OCI-LY1 (cell line): ENCODE results near the gene GPR180.

Experiments
- H2AFZ ChIP-seq: fragments of 200-600 bp; sonication (generic), shearing (Covaris generic); 2 replicates; pipeline ENCODE4 v1.6.0; 2014; ENCODE audit warnings: antibody characterized with exemption, mild to moderate bottlenecking, low read length
- H3F3A ChIP-seq: fragments of 200-600 bp; sonication (generic), shearing (Covaris generic); 2 replicates; pipeline ENCODE4 v1.6.0; 2014; ENCODE audit warnings: mild to moderate bottlenecking, antibody characterized with exemption, low read length, moderate library complexity; ENCODE audit not compliant: insufficient read depth
- H3K27ac ChIP-seq: fragments of 200-600 bp; sonication (generic); 2 replicates; pipeline ENCODE4 v1.5.1; 2014; ENCODE audit warnings: low read length, mixed run types, mild to moderate bottlenecking, low read depth; ENCODE audit not compliant: poor library complexity, severe bottlenecking
- H3K27me3 ChIP-seq: fragments of 200-600 bp; sonication (generic); 2 replicates; pipeline ENCODE4 v1.6.0; 2014; ENCODE audit warnings: antibody characterized with exemption, mild to moderate bottlenecking, low read length, moderate library complexity; ENCODE audit not compliant: insufficient read depth
- H3K36me3 ChIP-seq: fragments of 200-600 bp; sonication (generic); 2 replicates; pipeline ENCODE4 v1.6.1; 2014; ENCODE audit warnings: mild to moderate bottlenecking, antibody characterized with exemption, low read length, moderate library complexity, mixed read lengths; ENCODE audit not compliant: insufficient read depth
- H3K4me1 ChIP-seq: fragments of 200-600 bp; sonication (generic); 2 replicates; pipeline ENCODE4 v1.5.1; 2014; ENCODE audit warnings: mild to moderate bottlenecking, low read length, moderate library complexity; ENCODE audit not compliant: insufficient read depth, severe bottlenecking
- H3K4me2 ChIP-seq: fragments of 200-600 bp; sonication (generic), shearing (Covaris generic); 2 replicates; pipeline ENCODE4 v1.6.1; 2014; ENCODE audit warnings: low read length
- H3K4me3 ChIP-seq: fragments of 200-600 bp; sonication (generic); 2 replicates; pipeline ENCODE4 v1.5.1; 2014; ENCODE audit warnings: low read length, low read depth, mild to moderate bottlenecking, mixed read lengths; ENCODE audit not compliant: poor library complexity, severe bottlenecking
- H3K79me2 ChIP-seq: fragments of 200-600 bp; shearing (Covaris generic); 2 replicates; pipeline ENCODE4 v1.6.1; 2016; ENCODE audit warnings: mixed run types, low read length, mixed read lengths; ENCODE audit not compliant: insufficient read depth
- H3K9ac ChIP-seq: fragments of 200-600 bp; sonication (generic), shearing (Covaris generic); 2 replicates; pipeline ENCODE4 v1.6.1; 2014; ENCODE audit warnings: mild to moderate bottlenecking, low read length, mixed read lengths
- H3K9me2 ChIP-seq: fragments of 200-600 bp; sonication (generic), shearing (Covaris generic); 2 replicates; pipeline ENCODE4 v1.6.1; 2014; ENCODE audit warnings: low read depth, mild to moderate bottlenecking, low read length, mixed read lengths
- H3K9me3 ChIP-seq: fragments of 200-600 bp; shearing (Covaris generic); 2 replicates; pipeline ENCODE4 v1.6.1; 2014; ENCODE audit warnings: low read length, mixed read lengths
- H4K20me1 ChIP-seq: fragments of 200-600 bp; sonication (generic), shearing (Covaris generic); 2 replicates; pipeline ENCODE4 v1.6.0; 2016; ENCODE audit warnings: mild to moderate bottlenecking, low read length; ENCODE audit not compliant: insufficient read depth
- CTCF ChIP-seq: fragments of 200-600 bp; sonication (generic), shearing (Covaris generic); IDR thresholded peaks from 2 replicates; pipeline ENCODE4 v1.5.1; 2017; ENCODE audit warnings: mild to moderate bottlenecking, antibody characterized with exemption, low read length, moderate library complexity, mixed read lengths
- EZH2 ChIP-seq: fragments of 200-600 bp; sonication (generic), shearing (Covaris generic); IDR thresholded peaks from 2 replicates; pipeline ENCODE4 v1.8.0; 2017; ENCODE audit warnings: borderline replicate concordance, mixed run types, mild to moderate bottlenecking, antibody characterized with exemption, low read length, moderate library complexity, mixed read lengths

The GPR180 gene

GRCh38 chr13:94556041-94556440, 45.6 kb upstream of the GPR180 start:
- Histone ChIP-seq H3F3A (no peaks in the 10 kb centered on the region), H3K27me3 (no peaks in the 10 kb centered on the region), H3K4me1 (peaks cover 32% of the 10 kb centered on the region), H3K9ac (no peak overlapping the region), H3K27ac (no peak overlapping the region), H2AFZ (no peak overlapping the region), H3K36me3 (no peaks in the 10 kb centered on the region), H3K9me3 (peaks cover 4% of the 10 kb centered on the region; the same call in 1 of the 2 replicates), H3K9me2 (no peaks in the 10 kb centered on the region), H3K79me2 (no peaks in the 10 kb centered on the region), H4K20me1 (no peaks in the 10 kb centered on the region), H3K4me2 (no peak overlapping the region), H3K4me3 (no peak overlapping the region)
- TF ChIP-seq EZH2: no peak
- no peak for TF ChIP-seq CTCF

GRCh38 chr13:94556621-94557020, 45.0 kb upstream of the GPR180 start:
- Histone ChIP-seq H3K4me3 (no peak overlapping the region), H3K27me3 (no peaks in the 10 kb centered on the region), H3K9me2 (no peaks in the 10 kb centered on the region), H3K9me3 (peaks cover 4% of the 10 kb centered on the region; the same call in 1 of the 2 replicates), H4K20me1 (no peaks in the 10 kb centered on the region), H3K4me1 (peaks cover 26% of the 10 kb centered on the region), H3K36me3 (no peaks in the 10 kb centered on the region), H2AFZ (no peak overlapping the region), H3K27ac (no peak overlapping the region), H3F3A (no peaks in the 10 kb centered on the region), H3K9ac (no peak overlapping the region), H3K79me2 (no peaks in the 10 kb centered on the region), H3K4me2 (no peak overlapping the region)
- TF ChIP-seq EZH2 (no peak), CTCF (no peak)

DNA sequence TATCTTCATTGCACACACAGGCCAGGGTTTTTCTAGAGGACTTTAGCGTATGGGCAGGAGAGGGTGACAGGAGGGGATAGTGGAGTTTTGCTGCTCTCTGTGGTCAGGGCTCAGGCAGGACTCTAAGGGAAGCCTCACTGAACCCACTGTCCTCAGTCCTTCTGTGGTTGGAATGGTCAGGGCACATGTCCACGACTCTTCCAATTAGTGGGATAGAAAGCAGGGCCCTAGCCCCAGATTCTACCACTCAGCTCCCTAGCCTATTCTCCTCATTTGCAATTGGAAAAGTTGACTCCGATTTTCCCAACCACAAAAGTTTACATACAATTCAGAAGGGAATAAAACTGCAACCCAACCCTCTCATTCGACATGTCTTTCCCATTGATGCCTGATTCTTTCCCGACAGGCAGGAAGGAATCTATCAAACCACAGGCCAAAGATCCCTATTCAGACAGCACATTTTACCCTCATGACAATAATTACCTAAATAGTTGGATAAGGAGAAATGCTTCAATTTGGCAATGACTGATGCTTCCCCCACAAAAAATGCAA, 43.9 kb upstream of the GPR180 start:
- no peak for TF ChIP-seq CTCF
- no peak for TF ChIP-seq EZH2
- no peaks in the 10 kb centered on the region for H4K20me1 ChIP-seq
- no peaks in the 10 kb centered on the region for H3K9me2 ChIP-seq
- H2AFZ ChIP-seq: no peak overlapping the region
- H3K79me2 ChIP-seq: no peaks in the 10 kb centered on the region
- H3K36me3 ChIP-seq: peaks cover under 1% of the 10 kb centered on the region; the same call in 1 of the 2 replicates
- no peak overlapping the region for H3K9ac ChIP-seq
- no peaks in the 10 kb centered on the region for H3K27me3 ChIP-seq
- H3F3A ChIP-seq: no peaks in the 10 kb centered on the region
- H3K4me2 ChIP-seq: no peak overlapping the region
- no peak overlapping the region for H3K27ac ChIP-seq
- peaks cover 4% of the 10 kb centered on the region; the same call in 1 of the 2 replicates for H3K9me3 ChIP-seq
- peaks cover 27% of the 10 kb centered on the region for H3K4me1 ChIP-seq
- H3K4me3 ChIP-seq: no peak overlapping the region
